Stimulated activated CD8-positive, alpha-beta memory T cell treated with anti-CD3 and anti-CD28 coated beads, Interleukin-7, amount 100 ng/mL, for 48 hours (primary cell): ENCODE measurements around the gene DNASE2B.
"Not testable (repeated sequence)": the region's sequence is repeated elsewhere in the genome, so short reads cannot be mapped to it uniquely, and the experiment has no call there.

Experiments used
- DNase-seq, 2 donors: peaks; one replicate each; pipeline ENCODE4 v3.0.0-alpha.2; 2020; ENCODE audit warnings: low read depth in 1 of 2; ENCODE audit errors: extremely low read depth in 1 of 2

The DNASE2B gene

GRCh38 chr1:84442747-84443646, 44.7 kb downstream of the DNASE2B start:
- peak in 1 of 2 donors; percentile 23 for DNase-seq

GRCh38 chr1:84448704-84449103, 50.4 kb downstream of the DNASE2B start:
- DNase-seq, result not testable (repeated sequence)

GRCh38 chr1:84450910-84451309, 52.6 kb downstream of the DNASE2B start:
- DNase-seq, result no peak

- DNase-seq, result no peak
These were observed 54.2 kb downstream of the DNASE2B start for GRCh38 chr1:84452436-84452835.

- DNase-seq, result no peak
These were observed 63.8 kb downstream of the DNASE2B start for GRCh38 chr1:84462118-84462517.
